Left ventricle myocardium inferior (tissue), 1 donor: Measurements from ENCODE around the gene H3-3A. TPM values are rescaled to one million over a fixed set of nuclear protein-coding genes. Genes with fewer than 3 reads are reported as not detected.

ENCODE experiments used
- DNase-seq: peaks from one replicate; pipeline ENCODE4 v3.0.0-alpha.2; 2020
- H3K27ac ChIP-seq: fragments of 200-600 bp; replicated peaks from 2 replicates; pipeline ENCODE4 v1.8.0; 2021
- H3K27me3 ChIP-seq: fragments of 200-600 bp; 2 replicates; pipeline ENCODE4 v1.8.0; 2021; ENCODE audit warnings: low read depth
- H3K36me3 ChIP-seq: fragments of 200-600 bp; 2 replicates; pipeline ENCODE4 v1.8.0; 2021
- H3K4me1 ChIP-seq: fragments of 200-600 bp; 2 replicates; pipeline ENCODE4 v1.8.0; 2021
- H3K4me3 ChIP-seq: fragments of 200-600 bp; 2 replicates; pipeline ENCODE4 v1.8.0; 2021; ENCODE audit warnings: mild to moderate bottlenecking, moderate library complexity
- H3K9me3 ChIP-seq: fragments of 200-600 bp; replicated peaks from 2 replicates; pipeline ENCODE4 v1.8.0; 2021
- intact Hi-C: fragments of 100-400 bp; cut with micrococcal nuclease; formaldehyde crosslinking; loops from one replicate; pipeline ENCODE4 v1.11.0; 2022
- total RNA-seq: library from RNA; stranded (reverse); fragmentation: NEBNext Ultra II Directional; extraction: Animal tissue kit (Norgen Biotek cat#: 25700); gene quantifications from one replicate; pipeline ENCODE4 v1.2.1, GENCODE V29; 2021
- TF ChIP-seq, protein P1 (sequence below): fragments of 200-600 bp; IDR thresholded peaks from 2 replicates; pipeline ENCODE4 v1.8.0; 2021; ENCODE audit warnings: antibody characterized with exemption, mild to moderate bottlenecking, borderline replicate concordance
- donor health status: DM: no; HTN: yes; CAD: no; lungs with severe emphysema.

Gene H3-3A
- total RNA-seq, 1 donor from 2014 or later: 324 TPM

DNA sequence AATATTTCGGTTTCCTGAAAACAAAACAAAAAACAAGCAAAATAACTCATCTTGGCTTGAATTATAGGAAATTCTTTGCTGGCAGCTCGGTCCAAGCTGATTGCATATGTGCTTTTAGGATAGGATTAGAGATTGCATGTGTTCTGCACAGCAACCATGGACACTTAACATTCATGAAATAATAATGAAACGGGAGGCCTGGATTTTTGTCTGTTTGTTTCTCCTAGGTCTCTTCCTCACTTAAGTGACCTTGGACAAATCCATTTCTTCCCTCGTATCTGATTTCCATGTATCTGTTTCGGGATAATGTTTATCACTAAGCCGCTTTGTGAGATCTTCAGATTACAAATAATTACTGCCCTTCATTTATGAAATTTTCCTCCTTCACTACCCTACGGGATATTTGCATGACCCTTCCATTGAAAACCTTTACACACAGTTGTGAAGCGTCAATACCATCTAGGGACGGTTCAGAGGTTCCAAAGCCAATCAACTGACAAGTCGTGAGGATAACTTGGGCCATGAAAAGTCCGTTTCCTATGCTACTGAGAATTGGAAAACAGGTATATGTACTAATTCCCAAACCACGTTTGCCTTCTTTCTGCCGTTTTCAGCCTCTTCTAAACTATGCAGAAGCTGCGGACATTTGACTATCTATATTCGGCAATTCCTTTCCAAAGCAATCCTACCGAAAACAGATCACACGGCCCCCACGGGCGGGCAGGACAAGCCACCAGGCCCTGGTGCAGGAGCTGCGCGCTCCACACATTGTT, 1.3 kb upstream of the H3-3A start:
- Histone ChIP-seq H3K27me3 (no peaks in the 10 kb centered on the region), H3K4me1 (peaks cover 51% of the 10 kb centered on the region), H3K36me3 (peaks cover 28% of the 10 kb centered on the region), H3K9me3 (no peaks in the 10 kb centered on the region), H3K27ac (peak overlapping the region; percentile 99), H3K4me3 (peak overlapping the region; percentile 82)
- intact Hi-C loops: loop anchor here (2.0 kb wide), 1 partner anchor 58 kb away; no protein-coding TSS in a partner anchor
- no peak for DNase-seq
- TF ChIP-seq, protein P1, sequence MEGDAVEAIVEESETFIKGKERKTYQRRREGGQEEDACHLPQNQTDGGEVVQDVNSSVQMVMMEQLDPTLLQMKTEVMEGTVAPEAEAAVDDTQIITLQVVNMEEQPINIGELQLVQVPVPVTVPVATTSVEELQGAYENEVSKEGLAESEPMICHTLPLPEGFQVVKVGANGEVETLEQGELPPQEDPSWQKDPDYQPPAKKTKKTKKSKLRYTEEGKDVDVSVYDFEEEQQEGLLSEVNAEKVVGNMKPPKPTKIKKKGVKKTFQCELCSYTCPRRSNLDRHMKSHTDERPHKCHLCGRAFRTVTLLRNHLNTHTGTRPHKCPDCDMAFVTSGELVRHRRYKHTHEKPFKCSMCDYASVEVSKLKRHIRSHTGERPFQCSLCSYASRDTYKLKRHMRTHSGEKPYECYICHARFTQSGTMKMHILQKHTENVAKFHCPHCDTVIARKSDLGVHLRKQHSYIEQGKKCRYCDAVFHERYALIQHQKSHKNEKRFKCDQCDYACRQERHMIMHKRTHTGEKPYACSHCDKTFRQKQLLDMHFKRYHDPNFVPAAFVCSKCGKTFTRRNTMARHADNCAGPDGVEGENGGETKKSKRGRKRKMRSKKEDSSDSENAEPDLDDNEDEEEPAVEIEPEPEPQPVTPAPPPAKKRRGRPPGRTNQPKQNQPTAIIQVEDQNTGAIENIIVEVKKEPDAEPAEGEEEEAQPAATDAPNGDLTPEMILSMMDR: no peak

DNA sequence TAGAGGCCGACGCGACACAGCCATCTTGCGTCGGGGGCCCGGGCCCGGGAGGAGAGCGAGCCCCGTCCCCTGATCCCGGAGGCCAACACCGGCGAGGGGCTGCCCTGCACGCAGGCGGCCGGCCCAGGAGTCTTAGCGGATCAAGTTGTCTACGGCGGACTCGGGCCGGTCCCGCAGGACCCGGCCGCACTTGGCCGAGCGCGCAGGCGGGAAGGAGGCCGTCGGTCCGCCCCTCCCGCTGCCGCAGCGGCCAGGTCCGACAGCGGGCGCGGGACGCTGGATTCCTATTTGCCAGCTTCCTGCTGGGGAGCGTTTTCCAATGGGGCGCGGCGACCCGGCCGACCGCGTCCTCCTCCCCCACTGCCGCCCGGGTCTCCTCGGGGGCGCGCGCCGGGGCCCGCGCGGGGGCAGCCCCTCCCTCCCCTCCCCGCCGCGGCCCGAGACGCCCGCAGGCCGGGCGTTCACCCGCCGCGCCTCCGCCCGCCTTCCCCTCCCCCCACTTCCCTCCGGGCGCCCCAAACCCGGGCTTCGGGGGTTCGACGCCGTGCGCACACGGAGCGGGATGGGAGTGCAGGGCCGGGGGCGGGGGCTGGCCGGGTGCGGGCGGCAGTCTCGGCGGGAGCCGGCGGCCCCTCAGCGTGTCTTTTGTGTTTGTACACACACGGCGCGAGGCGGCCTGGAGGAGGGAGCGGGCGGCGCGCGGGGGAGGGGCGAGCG, 517 bp upstream of the H3-3A start:
- intact Hi-C loops: loop anchor here (2.0 kb wide), 1 partner anchor 59 kb away; no protein-coding TSS in a partner anchor
- H3K4me1 ChIP-seq: peaks cover 58% of the 10 kb centered on the region

DNA sequence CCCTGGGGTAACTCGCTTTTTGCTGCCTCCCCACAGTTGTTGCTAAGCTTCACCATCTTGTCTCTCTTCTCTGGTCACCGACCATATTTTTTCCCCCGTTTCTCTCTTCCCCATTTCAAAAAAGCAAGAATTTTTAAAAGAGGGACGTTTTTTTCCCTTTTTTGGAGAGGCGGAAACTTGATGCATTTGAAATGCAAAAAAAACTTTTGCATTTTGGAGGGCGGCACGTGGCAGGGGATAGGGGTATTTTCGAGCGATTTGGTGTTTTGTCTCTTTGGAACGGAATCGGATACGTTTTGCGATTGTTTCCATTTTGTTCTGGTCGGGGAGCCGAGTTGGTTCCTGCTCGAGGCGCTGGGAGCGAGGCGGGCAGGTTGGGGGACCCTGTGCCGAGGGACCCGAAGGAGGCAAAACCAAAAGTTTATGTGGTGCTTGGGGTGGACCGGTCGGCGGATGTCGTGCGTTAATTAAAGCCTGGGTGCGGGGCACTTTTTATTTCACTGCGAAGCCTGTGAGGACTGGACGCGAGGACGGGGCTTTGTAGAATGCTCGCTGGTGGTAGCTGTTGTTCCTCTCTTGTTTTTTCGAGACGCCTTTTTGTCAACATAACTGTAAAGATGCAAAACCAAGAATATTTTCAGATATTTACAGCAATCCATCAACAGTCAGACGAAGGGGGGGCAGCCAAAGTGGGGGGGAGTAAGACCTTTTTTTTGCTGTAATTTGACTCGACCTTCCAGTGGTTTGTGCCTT, 884 bp downstream of the H3-3A start:
- peaks cover 72% of the 10 kb centered on the region for H3K4me1 ChIP-seq

More for the DNA sequence above, 517 bp upstream of the H3-3A start:
- Histone ChIP-seq H3K27me3 (no peaks in the 10 kb centered on the region), H3K4me3 (peak overlapping the region; percentile 82), H3K9me3 (no peaks in the 10 kb centered on the region), H3K36me3 (peaks cover 34% of the 10 kb centered on the region), H3K27ac (peak overlapping the region; percentile 99)
- TF ChIP-seq, protein P1: no peak
- DNase-seq: peak; percentile 82

DNA sequence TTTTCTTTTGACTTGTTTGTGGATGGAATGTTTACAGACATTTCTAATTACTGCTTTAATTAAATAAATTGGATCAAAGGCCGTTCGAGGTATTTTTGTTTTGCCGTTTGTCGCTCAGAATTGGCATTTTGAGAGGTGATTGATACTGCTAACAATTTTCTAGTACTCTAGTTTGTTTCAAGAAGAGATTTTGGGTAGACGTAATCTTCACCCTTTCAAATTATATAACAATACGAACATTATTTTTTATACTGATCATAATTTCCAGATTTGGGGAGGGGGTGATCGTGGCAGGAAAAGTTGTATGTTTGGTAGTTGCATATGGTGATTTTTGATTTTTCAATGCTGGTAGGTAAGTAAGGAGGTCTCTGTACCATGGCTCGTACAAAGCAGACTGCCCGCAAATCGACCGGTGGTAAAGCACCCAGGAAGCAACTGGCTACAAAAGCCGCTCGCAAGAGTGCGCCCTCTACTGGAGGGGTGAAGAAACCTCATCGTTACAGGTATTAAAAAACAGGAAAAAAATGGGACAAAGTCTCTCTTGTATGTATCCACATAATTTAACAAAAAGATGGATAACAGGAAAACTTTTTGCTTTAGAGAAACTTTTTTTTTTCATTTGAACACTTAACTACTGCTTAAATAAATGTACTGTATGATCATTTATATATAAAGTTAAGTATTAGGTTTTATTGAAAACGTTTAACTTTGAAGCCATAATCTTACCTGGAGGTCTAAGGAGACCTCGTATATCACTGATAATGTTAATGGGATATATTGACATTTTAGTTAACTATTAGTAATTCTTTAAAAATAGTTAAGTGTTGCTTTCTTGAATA, 1.7 kb downstream of the H3-3A start:
- no peak for DNase-seq
- H3K27ac ChIP-seq: peak overlapping the region; percentile 99
- intact Hi-C loops: no loop called here
- H3K4me1 ChIP-seq: peaks cover 80% of the 10 kb centered on the region
- H3K4me3 ChIP-seq: peak overlapping the region; percentile 82
- H3K9me3 ChIP-seq: no peaks in the 10 kb centered on the region
- no peaks in the 10 kb centered on the region for H3K27me3 ChIP-seq
- TF ChIP-seq, protein P1: peak; percentile 60
- peaks cover 46% of the 10 kb centered on the region for H3K36me3 ChIP-seq

More for the DNA sequence above, 884 bp downstream of the H3-3A start:
- peaks cover 46% of the 10 kb centered on the region for H3K36me3 ChIP-seq
- no peaks in the 10 kb centered on the region for H3K27me3 ChIP-seq
- TF ChIP-seq, protein P1: no peak
- DNase-seq: peak; percentile 43
- H3K9me3 ChIP-seq: no peaks in the 10 kb centered on the region
- intact Hi-C loops: no loop called here
- peak overlapping the region; percentile 99 for H3K27ac ChIP-seq
- peak overlapping the region; percentile 82 for H3K4me3 ChIP-seq
